ENCODE data around the gene MESD. TPM values are rescaled to one million over a fixed set of nuclear protein-coding genes. Genes with fewer than 3 reads are reported as not detected.

MESD gene
- total RNA-seq, 1 experiment from 2014 or later: 13.7 TPM

- Histone ChIP-seq H2AFZ (ENCODE audit: low read length) (no peak overlapping the region), H3K36me3 (ENCODE audit: insufficient read depth, low read length) (peaks cover 12% of the 10 kb centered on the region; the same call in 1 of the 2 replicates), H3K79me2 (ENCODE audit: low read length) (peaks cover 65% of the 10 kb centered on the region), H3K4me1 (ENCODE audit: low read length) (peaks cover 25% of the 10 kb centered on the region), H4K20me1 (ENCODE audit: insufficient read depth, low read depth, low read length) (no peaks in the 10 kb centered on the region; the same call in 1 of the 2 replicates), H3K4me3 (ENCODE audit: low read length) (no peak overlapping the region), H3K4me2 (ENCODE audit: low read depth, low read length, poor library complexity, severe bottlenecking) (no peak overlapping the region), H3K9ac (ENCODE audit: low read length) (no peak overlapping the region), H3K27me3 (ENCODE audit: low read length) (no peaks in the 10 kb centered on the region), H3K9me2 (replicated peaks; ENCODE audit: insufficient read depth, low read length) (no peaks in the 10 kb centered on the region), H3K27ac (ENCODE audit: low read length) (no peak overlapping the region), H3K9me3 (ENCODE audit: low read length) (no peaks in the 10 kb centered on the region)
- DNase-seq: peak; percentile 50
Observed at GRCh38 chr15:80982205-80982604, 7.4 kb downstream of the MESD start.

- Histone ChIP-seq H3K4me3 (ENCODE audit: low read length) (no peak overlapping the region), H3K9ac (ENCODE audit: low read length) (no peak overlapping the region), H3K9me3 (ENCODE audit: low read length) (no peaks in the 10 kb centered on the region), H3K4me1 (ENCODE audit: low read length) (no peaks in the 10 kb centered on the region), H3K4me2 (ENCODE audit: low read depth, low read length, poor library complexity, severe bottlenecking) (no peak overlapping the region), H3K27me3 (ENCODE audit: low read length) (no peaks in the 10 kb centered on the region), H3K27ac (ENCODE audit: low read length) (no peak overlapping the region), H2AFZ (ENCODE audit: low read length) (no peak overlapping the region), H3K79me2 (ENCODE audit: low read length) (peaks cover 49% of the 10 kb centered on the region), H3K9me2 (replicated peaks; ENCODE audit: insufficient read depth, low read length) (no peaks in the 10 kb centered on the region), H4K20me1 (ENCODE audit: insufficient read depth, low read depth, low read length) (no peaks in the 10 kb centered on the region; the same call in 1 of the 2 replicates), H3K36me3 (ENCODE audit: insufficient read depth, low read length) (peaks cover 12% of the 10 kb centered on the region; the same call in 1 of the 2 replicates)
- DNase-seq: peak; percentile 12
Observed at GRCh38 chr15:80979538-80980200, 9.9 kb downstream of the MESD start.

DNA sequence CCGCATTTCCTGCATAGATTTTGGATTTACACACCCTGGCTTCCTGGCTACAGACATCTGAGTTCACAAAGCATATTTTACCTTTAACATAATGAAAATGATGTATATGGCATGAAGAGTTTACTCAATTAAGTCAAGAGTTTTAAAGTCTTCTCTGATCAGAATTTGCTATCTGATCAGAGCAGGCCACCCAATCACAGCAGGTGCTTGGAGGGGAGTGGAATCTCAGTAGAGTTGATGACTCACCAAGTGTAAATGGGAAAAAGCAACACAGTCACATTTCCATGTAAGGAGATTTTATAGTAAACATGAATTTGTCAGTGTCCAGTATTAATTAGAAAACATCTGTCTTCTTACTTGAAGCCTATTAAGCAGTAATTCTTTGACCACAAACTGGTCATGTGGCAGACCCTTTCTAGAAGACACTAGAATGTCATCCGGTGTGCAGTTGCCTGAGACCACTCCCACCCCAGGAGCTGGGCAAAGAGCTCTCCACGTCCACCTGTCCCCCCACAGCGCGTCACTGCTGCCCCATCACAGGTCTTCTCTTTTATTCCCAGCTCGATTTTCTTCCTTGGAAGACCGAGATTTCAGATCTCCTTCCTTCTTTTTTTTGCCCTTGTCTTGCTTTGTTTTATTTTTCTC lies 10.8 kb downstream of the MESD start:
- Histone ChIP-seq H3K36me3 (ENCODE audit: insufficient read depth, low read length) (peaks cover 12% of the 10 kb centered on the region; the same call in 1 of the 2 replicates), H3K27me3 (ENCODE audit: low read length) (no peaks in the 10 kb centered on the region), H3K4me3 (ENCODE audit: low read length) (no peak overlapping the region), H3K9me2 (replicated peaks; ENCODE audit: insufficient read depth, low read length) (no peaks in the 10 kb centered on the region), H3K9me3 (ENCODE audit: low read length) (no peaks in the 10 kb centered on the region), H2AFZ (ENCODE audit: low read length) (no peak overlapping the region), H4K20me1 (ENCODE audit: insufficient read depth, low read depth, low read length) (no peaks in the 10 kb centered on the region; the same call in 1 of the 2 replicates), H3K9ac (ENCODE audit: low read length) (no peak overlapping the region), H3K4me2 (ENCODE audit: low read depth, low read length, poor library complexity, severe bottlenecking) (no peak overlapping the region), H3K4me1 (ENCODE audit: low read length) (no peaks in the 10 kb centered on the region), H3K27ac (ENCODE audit: low read length) (no peak overlapping the region), H3K79me2 (ENCODE audit: low read length) (peaks cover 45% of the 10 kb centered on the region)
- peak; percentile 29 for DNase-seq

DNA sequence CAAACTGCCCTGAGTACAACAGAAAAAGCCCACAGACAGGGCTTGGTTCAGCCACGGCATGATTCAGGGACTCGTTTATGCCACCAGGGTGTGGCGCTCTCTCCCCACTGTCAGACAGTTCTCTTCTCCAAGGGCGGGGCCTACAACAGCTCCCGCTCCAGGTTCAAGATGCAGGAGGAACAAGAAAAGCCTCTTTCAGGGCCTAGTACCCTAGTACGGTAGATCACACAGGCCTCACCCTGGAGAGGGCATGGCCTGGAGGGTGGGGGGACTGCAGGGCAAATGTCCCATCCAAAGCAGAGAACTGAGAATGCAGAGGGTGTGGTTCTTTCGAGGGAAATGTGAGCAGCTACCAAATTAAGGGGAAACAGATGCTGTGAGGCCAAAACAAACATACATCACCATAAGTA lies 12.0 kb downstream of the MESD start:
- Histone ChIP-seq H2AFZ (ENCODE audit: low read length) (no peak overlapping the region), H3K27me3 (ENCODE audit: low read length) (no peaks in the 10 kb centered on the region), H4K20me1 (ENCODE audit: insufficient read depth, low read depth, low read length) (no peaks in the 10 kb centered on the region; the same call in 1 of the 2 replicates), H3K79me2 (ENCODE audit: low read length) (peaks cover 36% of the 10 kb centered on the region), H3K9me3 (ENCODE audit: low read length) (no peaks in the 10 kb centered on the region), H3K36me3 (ENCODE audit: insufficient read depth, low read length) (peaks cover 12% of the 10 kb centered on the region; the same call in 1 of the 2 replicates), H3K4me1 (ENCODE audit: low read length) (no peaks in the 10 kb centered on the region), H3K27ac (ENCODE audit: low read length) (no peak overlapping the region), H3K9ac (ENCODE audit: low read length) (no peak overlapping the region), H3K4me2 (ENCODE audit: low read depth, low read length, poor library complexity, severe bottlenecking) (no peak overlapping the region), H3K4me3 (ENCODE audit: low read length) (no peak overlapping the region), H3K9me2 (replicated peaks; ENCODE audit: insufficient read depth, low read length) (no peaks in the 10 kb centered on the region)
- DNase-seq: peak; percentile 65

DNA sequence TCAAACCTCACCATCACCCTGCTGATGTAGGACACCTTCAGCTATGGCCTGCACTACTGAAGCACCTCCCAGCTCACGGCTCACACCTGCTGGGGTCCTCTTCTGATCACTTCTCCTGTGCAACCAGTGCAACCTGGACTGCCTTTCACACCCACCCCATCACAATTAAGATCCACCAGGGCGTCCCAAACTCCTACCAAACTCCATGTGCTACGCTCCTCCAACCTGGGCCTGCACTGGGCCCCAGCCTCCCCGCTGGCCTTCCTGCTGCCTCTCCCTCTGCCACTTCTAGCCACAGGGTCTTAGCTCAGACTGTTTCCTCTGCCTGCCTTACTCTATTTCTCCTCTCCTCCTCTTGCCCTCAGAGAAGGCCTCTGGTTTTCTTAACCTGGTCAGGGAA lies 12.8 kb downstream of the MESD start:
- Histone ChIP-seq H3K4me3 (ENCODE audit: low read length) (no peak overlapping the region), H3K4me1 (ENCODE audit: low read length) (no peaks in the 10 kb centered on the region), H3K36me3 (ENCODE audit: insufficient read depth, low read length) (peaks cover 10% of the 10 kb centered on the region; the same call in 1 of the 2 replicates), H3K9me2 (replicated peaks; ENCODE audit: insufficient read depth, low read length) (no peaks in the 10 kb centered on the region), H3K79me2 (ENCODE audit: low read length) (peaks cover 33% of the 10 kb centered on the region), H3K9ac (ENCODE audit: low read length) (no peak overlapping the region), H3K9me3 (ENCODE audit: low read length) (no peaks in the 10 kb centered on the region), H2AFZ (ENCODE audit: low read length) (no peak overlapping the region), H3K27me3 (ENCODE audit: low read length) (no peaks in the 10 kb centered on the region), H3K4me2 (ENCODE audit: low read depth, low read length, poor library complexity, severe bottlenecking) (no peak overlapping the region), H4K20me1 (ENCODE audit: insufficient read depth, low read depth, low read length) (no peaks in the 10 kb centered on the region; the same call in 1 of the 2 replicates), H3K27ac (ENCODE audit: low read length) (no peak overlapping the region)
- peak; percentile 10 for DNase-seq

- DNase-seq: peak; percentile 22
- Histone ChIP-seq H3K9ac (ENCODE audit: low read length) (no peak overlapping the region), H3K79me2 (ENCODE audit: low read length) (peaks cover 29% of the 10 kb centered on the region), H3K4me3 (ENCODE audit: low read length) (no peak overlapping the region), H3K9me3 (ENCODE audit: low read length) (no peaks in the 10 kb centered on the region), H3K4me2 (ENCODE audit: low read depth, low read length, poor library complexity, severe bottlenecking) (no peak overlapping the region), H3K36me3 (ENCODE audit: insufficient read depth, low read length) (peaks cover 4% of the 10 kb centered on the region; the same call in 1 of the 2 replicates), H3K4me1 (ENCODE audit: low read length) (no peaks in the 10 kb centered on the region), H3K27me3 (ENCODE audit: low read length) (no peaks in the 10 kb centered on the region), H2AFZ (ENCODE audit: low read length) (no peak overlapping the region), H3K27ac (ENCODE audit: low read length) (no peak overlapping the region), H4K20me1 (ENCODE audit: insufficient read depth, low read depth, low read length) (no peaks in the 10 kb centered on the region), H3K9me2 (replicated peaks; ENCODE audit: insufficient read depth, low read length) (no peaks in the 10 kb centered on the region)
Observed at GRCh38 chr15:80974914-80975313, 14.7 kb downstream of the MESD start.

- no peaks in the 10 kb centered on the region for H3K9me2 ChIP-seq (replicated peaks; ENCODE audit: insufficient read depth, low read length)
- H3K9ac ChIP-seq (ENCODE audit: low read length): no peak overlapping the region
- H3K36me3 ChIP-seq (ENCODE audit: insufficient read depth, low read length): no peaks in the 10 kb centered on the region; the same call in 1 of the 2 replicates
- no peak for DNase-seq
- H4K20me1 ChIP-seq (ENCODE audit: insufficient read depth, low read depth, low read length): no peaks in the 10 kb centered on the region
- H2AFZ ChIP-seq (ENCODE audit: low read length): no peak overlapping the region
- H3K27ac ChIP-seq (ENCODE audit: low read length): no peak overlapping the region
- no peak overlapping the region for H3K4me2 ChIP-seq (ENCODE audit: low read depth, low read length, poor library complexity, severe bottlenecking)
- no peaks in the 10 kb centered on the region for H3K27me3 ChIP-seq (ENCODE audit: low read length)
- H3K9me3 ChIP-seq (ENCODE audit: low read length): no peaks in the 10 kb centered on the region
- H3K4me1 ChIP-seq (ENCODE audit: low read length): no peaks in the 10 kb centered on the region
- H3K79me2 ChIP-seq (ENCODE audit: low read length): peaks cover 15% of the 10 kb centered on the region
- H3K4me3 ChIP-seq (ENCODE audit: low read length): no peak overlapping the region
Observed at GRCh38 chr15:80972276-80972675, 17.3 kb downstream of the MESD start.

DNA sequence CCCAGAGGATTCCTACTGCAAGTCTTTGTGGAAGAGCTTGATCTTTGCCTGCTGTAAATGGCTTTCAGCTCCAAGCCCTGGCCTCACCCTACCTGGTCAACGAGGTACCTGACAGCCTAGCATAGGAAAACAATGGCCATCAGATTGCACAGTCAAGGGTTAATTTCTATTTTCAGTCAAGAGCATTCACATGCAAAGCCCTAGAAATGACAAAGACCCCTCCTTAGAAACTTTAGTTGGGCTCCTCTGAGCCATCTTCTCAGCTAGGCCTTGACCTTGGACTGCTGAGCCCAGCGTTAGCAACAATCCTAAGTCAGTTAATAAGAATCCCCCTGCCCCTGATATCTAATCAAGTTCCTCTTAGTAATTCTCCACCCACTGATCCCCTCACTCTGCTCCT lies 18.5 kb downstream of the MESD start:
- Histone ChIP-seq H4K20me1 (ENCODE audit: insufficient read depth, low read depth, low read length) (no peaks in the 10 kb centered on the region), H3K4me1 (ENCODE audit: low read length) (no peaks in the 10 kb centered on the region), H2AFZ (ENCODE audit: low read length) (no peak overlapping the region), H3K4me2 (ENCODE audit: low read depth, low read length, poor library complexity, severe bottlenecking) (no peak overlapping the region), H3K36me3 (ENCODE audit: insufficient read depth, low read length) (no peaks in the 10 kb centered on the region; the same call in 1 of the 2 replicates), H3K4me3 (ENCODE audit: low read length) (no peak overlapping the region), H3K9ac (ENCODE audit: low read length) (no peak overlapping the region), H3K9me2 (replicated peaks; ENCODE audit: insufficient read depth, low read length) (no peaks in the 10 kb centered on the region), H3K79me2 (ENCODE audit: low read length) (peaks cover 5% of the 10 kb centered on the region; the same call in 1 of the 2 replicates), H3K27me3 (ENCODE audit: low read length) (no peaks in the 10 kb centered on the region), H3K9me3 (ENCODE audit: low read length) (no peaks in the 10 kb centered on the region), H3K27ac (ENCODE audit: low read length) (no peak overlapping the region)
- no peak for DNase-seq
